ENCODE measurements around the gene ZHX3. TPM values are rescaled to one million over a fixed set of nuclear protein-coding genes. Genes with fewer than 3 reads are reported as not detected.

ZHX3 gene
- total and polyA plus RNA-seq, 2 of the 13 experiments (the other 11 are each of a cell fraction or from before 2014, with no cell fraction given) = 8.4 to 11.7 TPM

- TF ChIP-seq ZNF609 (CRISPR knock-in tag; IDR thresholded peaks at IDR 0.05; ENCODE audit: borderline replicate concordance) (no peak; the same call in 1 of the 2 replicates), TP53 (CRISPR knock-in tag; conservative IDR thresholded peaks at IDR 0.05) (no peak), ZNF235 (CRISPR knock-in tag; IDR thresholded peaks at IDR 0.05; ENCODE audit: borderline replicate concordance) (no peak), ZNF274 (CRISPR knock-in tag; IDR thresholded peaks at IDR 0.05) (peak; percentile 91), SNAPC2 (CRISPR knock-in tag; IDR thresholded peaks at IDR 0.05) (no peak), ZMAT3 (CRISPR knock-in tag; conservative IDR thresholded peaks at IDR 0.05) (no peak), ZNF777 (CRISPR knock-in tag; IDR thresholded peaks at IDR 0.05) (peak; percentile 71), AHR (CRISPR knock-in tag; IDR thresholded peaks at IDR 0.05) (no peak; the same call in 1 of the 2 replicates), NFKBIZ (CRISPR knock-in tag; IDR thresholded peaks at IDR 0.05) (no peak), MATR3 (CRISPR knock-in tag; IDR thresholded peaks at IDR 0.05) (no peak), ZNF124 (CRISPR knock-in tag; IDR thresholded peaks at IDR 0.05) (no peak), ZNF670 (CRISPR knock-in tag; IDR thresholded peaks at IDR 0.05; ENCODE audit: borderline replicate concordance) (0 out of 2 replicates have a peak, but pooled peaks have one; percentile 18), BRF2 (CRISPR knock-in tag; IDR thresholded peaks at IDR 0.05) (no peak), SATB2 (CRISPR knock-in tag; IDR thresholded peaks at IDR 0.05) (no peak; the same call in 1 of the 2 replicates), ZNF510 (CRISPR knock-in tag; IDR thresholded peaks at IDR 0.05; ENCODE audit: low read depth) (peak; percentile 78; the same call in 1 of the 2 replicates), KDM3A (CRISPR knock-in tag; IDR thresholded peaks at IDR 0.05; ENCODE audit: low read depth) (no peak), ZNF567 (CRISPR knock-in tag; IDR thresholded peaks at IDR 0.05; ENCODE audit: borderline replicate concordance) (no peak), ATF7-NPFF (CRISPR knock-in tag; IDR thresholded peaks at IDR 0.05; ENCODE audit: low read depth) (no peak), SRSF4 (IDR thresholded peaks at IDR 0.05; ENCODE audit: low read depth, low read length, poor library complexity, severe bottlenecking) (no peak)
- TF ChIP-seq, protein P1, sequence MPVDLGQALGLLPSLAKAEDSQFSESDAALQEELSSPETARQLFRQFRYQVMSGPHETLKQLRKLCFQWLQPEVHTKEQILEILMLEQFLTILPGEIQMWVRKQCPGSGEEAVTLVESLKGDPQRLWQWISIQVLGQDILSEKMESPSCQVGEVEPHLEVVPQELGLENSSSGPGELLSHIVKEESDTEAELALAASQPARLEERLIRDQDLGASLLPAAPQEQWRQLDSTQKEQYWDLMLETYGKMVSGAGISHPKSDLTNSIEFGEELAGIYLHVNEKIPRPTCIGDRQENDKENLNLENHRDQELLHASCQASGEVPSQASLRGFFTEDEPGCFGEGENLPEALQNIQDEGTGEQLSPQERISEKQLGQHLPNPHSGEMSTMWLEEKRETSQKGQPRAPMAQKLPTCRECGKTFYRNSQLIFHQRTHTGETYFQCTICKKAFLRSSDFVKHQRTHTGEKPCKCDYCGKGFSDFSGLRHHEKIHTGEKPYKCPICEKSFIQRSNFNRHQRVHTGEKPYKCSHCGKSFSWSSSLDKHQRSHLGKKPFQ (CRISPR knock-in tag; IDR thresholded peaks at IDR 0.05; ENCODE audit: insufficient replicate concordance) = peak; percentile 39
- TF ChIP-seq, protein P2, sequence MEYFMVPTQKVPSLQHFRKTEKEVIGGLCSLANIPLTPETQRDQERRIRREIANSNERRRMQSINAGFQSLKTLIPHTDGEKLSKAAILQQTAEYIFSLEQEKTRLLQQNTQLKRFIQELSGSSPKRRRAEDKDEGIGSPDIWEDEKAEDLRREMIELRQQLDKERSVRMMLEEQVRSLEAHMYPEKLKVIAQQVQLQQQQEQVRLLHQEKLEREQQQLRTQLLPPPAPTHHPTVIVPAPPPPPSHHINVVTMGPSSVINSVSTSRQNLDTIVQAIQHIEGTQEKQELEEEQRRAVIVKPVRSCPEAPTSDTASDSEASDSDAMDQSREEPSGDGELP (IDR thresholded peaks at IDR 0.05; ENCODE audit: borderline replicate concordance, low read depth) = no peak
Measured at GRCh38 chr20:41329435-41330342, 12.2 kb upstream of the ZHX3 start (continued).
